ENCODE measurements around the gene CTNNBL1. TPM values are rescaled to one million over a fixed set of nuclear protein-coding genes. Genes with fewer than 3 reads are reported as not detected.
"Not testable (repeated sequence)": the region's sequence is repeated elsewhere in the genome, so short reads cannot be mapped to it uniquely, and the experiment has no call there.

The CTNNBL1 gene
- total RNA-seq, 1 experiment from 2014 or later, result 64.4 TPM

DNA sequence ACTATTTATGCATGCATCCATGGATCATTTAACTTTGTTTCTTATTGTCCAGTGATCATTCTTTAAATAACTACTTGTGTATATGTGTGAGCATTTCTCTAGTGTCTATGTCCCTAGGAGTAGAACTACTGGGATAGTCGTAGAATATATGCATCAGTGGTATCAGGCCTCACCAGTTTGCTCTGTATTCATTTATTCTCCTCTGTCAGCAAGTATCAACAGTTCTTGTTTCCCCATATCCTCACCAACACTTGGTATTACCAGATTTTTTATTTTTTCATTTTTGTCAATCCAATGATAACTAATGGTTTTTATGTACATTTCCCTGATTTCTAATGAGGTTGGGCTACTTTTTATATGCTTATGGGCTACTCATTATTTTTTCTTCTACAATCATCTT lies 27.9 kb downstream of the CTNNBL1 start:
- peaks cover 17% of the 10 kb centered on the region for H3K36me3 Mint-ChIP-seq
- DNase-seq (ENCODE audit: low spot score) (no peak), ATAC-seq (no peak)
- H3K27me3 Mint-ChIP-seq (ENCODE audit: low read depth), result no peaks in the 10 kb centered on the region
- H3K27ac Mint-ChIP-seq, result no peak overlapping the region
- ChIA-PET CTCF (no interaction called here), POLR2A (no interaction called here)
- H3K9me3 Mint-ChIP-seq, result peaks cover 23% of the 10 kb centered on the region
- TF ChIP-seq, protein P1, sequence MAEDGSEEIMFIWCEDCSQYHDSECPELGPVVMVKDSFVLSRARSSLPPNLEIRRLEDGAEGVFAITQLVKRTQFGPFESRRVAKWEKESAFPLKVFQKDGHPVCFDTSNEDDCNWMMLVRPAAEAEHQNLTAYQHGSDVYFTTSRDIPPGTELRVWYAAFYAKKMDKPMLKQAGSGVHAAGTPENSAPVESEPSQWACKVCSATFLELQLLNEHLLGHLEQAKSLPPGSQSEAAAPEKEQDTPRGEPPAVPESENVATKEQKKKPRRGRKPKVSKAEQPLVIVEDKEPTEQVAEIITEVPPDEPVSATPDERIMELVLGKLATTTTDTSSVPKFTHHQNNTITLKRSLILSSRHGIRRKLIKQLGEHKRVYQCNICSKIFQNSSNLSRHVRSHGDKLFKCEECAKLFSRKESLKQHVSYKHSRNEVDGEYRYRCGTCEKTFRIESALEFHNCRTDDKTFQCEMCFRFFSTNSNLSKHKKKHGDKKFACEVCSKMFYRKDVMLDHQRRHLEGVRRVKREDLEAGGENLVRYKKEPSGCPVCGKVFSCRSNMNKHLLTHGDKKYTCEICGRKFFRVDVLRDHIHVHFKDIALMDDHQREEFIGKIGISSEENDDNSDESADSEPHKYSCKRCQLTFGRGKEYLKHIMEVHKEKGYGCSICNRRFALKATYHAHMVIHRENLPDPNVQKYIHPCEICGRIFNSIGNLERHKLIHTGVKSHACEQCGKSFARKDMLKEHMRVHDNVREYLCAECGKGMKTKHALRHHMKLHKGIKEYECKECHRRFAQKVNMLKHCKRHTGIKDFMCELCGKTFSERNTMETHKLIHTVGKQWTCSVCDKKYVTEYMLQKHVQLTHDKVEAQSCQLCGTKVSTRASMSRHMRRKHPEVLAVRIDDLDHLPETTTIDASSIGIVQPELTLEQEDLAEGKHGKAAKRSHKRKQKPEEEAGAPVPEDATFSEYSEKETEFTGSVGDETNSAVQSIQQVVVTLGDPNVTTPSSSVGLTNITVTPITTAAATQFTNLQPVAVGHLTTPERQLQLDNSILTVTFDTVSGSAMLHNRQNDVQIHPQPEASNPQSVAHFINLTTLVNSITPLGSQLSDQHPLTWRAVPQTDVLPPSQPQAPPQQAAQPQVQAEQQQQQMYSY (CRISPR knock-in tag; IDR thresholded peaks at IDR 0.05), result no peak
- TF ChIP-seq, protein P2, sequence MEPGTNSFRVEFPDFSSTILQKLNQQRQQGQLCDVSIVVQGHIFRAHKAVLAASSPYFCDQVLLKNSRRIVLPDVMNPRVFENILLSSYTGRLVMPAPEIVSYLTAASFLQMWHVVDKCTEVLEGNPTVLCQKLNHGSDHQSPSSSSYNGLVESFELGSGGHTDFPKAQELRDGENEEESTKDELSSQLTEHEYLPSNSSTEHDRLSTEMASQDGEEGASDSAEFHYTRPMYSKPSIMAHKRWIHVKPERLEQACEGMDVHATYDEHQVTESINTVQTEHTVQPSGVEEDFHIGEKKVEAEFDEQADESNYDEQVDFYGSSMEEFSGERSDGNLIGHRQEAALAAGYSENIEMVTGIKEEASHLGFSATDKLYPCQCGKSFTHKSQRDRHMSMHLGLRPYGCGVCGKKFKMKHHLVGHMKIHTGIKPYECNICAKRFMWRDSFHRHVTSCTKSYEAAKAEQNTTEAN (CRISPR knock-in tag; IDR thresholded peaks at IDR 0.05), result no peak
- TF ChIP-seq TP53 (CRISPR knock-in tag; IDR thresholded peaks at IDR 0.05) (no peak), SMAD4 (CRISPR knock-in tag; IDR thresholded peaks at IDR 0.05) (no peak)
- TF ChIP-seq, protein P3, sequence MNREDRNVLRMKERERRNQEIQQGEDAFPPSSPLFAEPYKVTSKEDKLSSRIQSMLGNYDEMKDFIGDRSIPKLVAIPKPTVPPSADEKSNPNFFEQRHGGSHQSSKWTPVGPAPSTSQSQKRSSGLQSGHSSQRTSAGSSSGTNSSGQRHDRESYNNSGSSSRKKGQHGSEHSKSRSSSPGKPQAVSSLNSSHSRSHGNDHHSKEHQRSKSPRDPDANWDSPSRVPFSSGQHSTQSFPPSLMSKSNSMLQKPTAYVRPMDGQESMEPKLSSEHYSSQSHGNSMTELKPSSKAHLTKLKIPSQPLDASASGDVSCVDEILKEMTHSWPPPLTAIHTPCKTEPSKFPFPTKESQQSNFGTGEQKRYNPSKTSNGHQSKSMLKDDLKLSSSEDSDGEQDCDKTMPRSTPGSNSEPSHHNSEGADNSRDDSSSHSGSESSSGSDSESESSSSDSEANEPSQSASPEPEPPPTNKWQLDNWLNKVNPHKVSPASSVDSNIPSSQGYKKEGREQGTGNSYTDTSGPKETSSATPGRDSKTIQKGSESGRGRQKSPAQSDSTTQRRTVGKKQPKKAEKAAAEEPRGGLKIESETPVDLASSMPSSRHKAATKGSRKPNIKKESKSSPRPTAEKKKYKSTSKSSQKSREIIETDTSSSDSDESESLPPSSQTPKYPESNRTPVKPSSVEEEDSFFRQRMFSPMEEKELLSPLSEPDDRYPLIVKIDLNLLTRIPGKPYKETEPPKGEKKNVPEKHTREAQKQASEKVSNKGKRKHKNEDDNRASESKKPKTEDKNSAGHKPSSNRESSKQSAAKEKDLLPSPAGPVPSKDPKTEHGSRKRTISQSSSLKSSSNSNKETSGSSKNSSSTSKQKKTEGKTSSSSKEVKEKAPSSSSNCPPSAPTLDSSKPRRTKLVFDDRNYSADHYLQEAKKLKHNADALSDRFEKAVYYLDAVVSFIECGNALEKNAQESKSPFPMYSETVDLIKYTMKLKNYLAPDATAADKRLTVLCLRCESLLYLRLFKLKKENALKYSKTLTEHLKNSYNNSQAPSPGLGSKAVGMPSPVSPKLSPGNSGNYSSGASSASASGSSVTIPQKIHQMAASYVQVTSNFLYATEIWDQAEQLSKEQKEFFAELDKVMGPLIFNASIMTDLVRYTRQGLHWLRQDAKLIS (CRISPR knock-in tag; IDR thresholded peaks at IDR 0.05; ENCODE audit: borderline replicate concordance), result no peak
- no peak overlapping the region for H3K4me3 Mint-ChIP-seq
- peaks cover 9% of the 10 kb centered on the region for H3K4me1 Mint-ChIP-seq

DNA sequence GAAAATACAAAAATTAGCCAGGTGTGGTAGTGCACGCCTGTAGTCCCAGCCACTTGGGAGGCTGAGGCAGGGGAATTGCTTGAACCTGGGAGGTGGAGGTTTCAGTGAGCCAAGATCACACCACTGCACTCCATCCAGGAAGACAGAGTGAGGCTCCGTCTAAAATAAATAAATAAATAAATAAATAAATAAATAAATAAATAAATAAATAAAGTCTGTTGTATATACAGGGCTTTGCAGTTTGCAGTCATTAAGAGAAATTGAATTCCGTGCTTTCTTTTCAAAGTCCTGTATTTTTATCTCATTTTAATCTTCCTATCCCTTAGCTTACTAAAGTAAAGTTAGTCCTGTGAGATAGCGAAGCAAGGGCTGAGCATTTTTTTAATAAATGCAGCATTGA lies 28.5 kb downstream of the CTNNBL1 start:
- H3K27me3 Mint-ChIP-seq (ENCODE audit: low read depth); POLR2A ChIA-PET; H3K27ac Mint-ChIP-seq; H3K4me3 Mint-ChIP-seq; ATAC-seq; DNase-seq (ENCODE audit: low spot score): not testable (repeated sequence)
- CTCF ChIA-PET, result interaction anchor here (1.0 kb wide), 1 partner anchor 158 kb away, joined by 3 read pairs; no protein-coding TSS in a partner anchor
- Mint-ChIP-seq H3K9me3 (peaks cover 17% of the 10 kb centered on the region), H3K4me1 (peaks cover 15% of the 10 kb centered on the region), H3K36me3 (peaks cover 12% of the 10 kb centered on the region)

DNA sequence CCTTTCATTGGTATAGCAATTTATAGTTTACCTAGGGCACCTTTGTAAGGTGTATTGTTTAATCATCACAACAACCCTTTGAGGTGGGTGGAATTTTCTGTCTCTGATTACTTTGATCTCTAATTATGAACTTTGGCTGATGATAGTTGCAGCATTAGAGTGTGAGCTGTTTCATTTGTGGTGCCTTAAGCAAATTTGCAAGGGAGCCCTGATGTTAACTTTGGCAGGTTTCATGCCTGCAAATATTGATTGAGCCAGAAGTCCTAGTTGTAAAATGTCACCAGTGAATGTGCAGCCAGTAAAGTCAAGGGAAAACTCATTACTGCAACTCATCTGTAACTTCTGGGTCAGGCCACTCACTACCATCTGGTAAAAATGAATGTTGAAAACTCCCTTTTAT lies 29.8 kb downstream of the CTNNBL1 start:
- no peak for ATAC-seq
- Mint-ChIP-seq H3K27me3 (ENCODE audit: low read depth) (no peaks in the 10 kb centered on the region), H3K4me3 (no peak overlapping the region), H3K9me3 (peaks cover 11% of the 10 kb centered on the region), H3K4me1 (peaks cover 26% of the 10 kb centered on the region), H3K27ac (no peak overlapping the region), H3K36me3 (peaks cover 4% of the 10 kb centered on the region)
- ChIA-PET POLR2A (no interaction called here), CTCF (no interaction called here)
- DNase-seq (ENCODE audit: low spot score), result no peak
- no peak for TF ChIP-seq JAZF1 (CRISPR knock-in tag; IDR thresholded peaks at IDR 0.05)
- TF ChIP-seq ZNF423 (CRISPR knock-in tag; IDR thresholded peaks at IDR 0.05), result no peak
- no peak for TF ChIP-seq GRHL2 (CRISPR knock-in tag; IDR thresholded peaks at IDR 0.05; ENCODE audit: insufficient replicate concordance, severe bottlenecking)
- TF ChIP-seq, protein P4, sequence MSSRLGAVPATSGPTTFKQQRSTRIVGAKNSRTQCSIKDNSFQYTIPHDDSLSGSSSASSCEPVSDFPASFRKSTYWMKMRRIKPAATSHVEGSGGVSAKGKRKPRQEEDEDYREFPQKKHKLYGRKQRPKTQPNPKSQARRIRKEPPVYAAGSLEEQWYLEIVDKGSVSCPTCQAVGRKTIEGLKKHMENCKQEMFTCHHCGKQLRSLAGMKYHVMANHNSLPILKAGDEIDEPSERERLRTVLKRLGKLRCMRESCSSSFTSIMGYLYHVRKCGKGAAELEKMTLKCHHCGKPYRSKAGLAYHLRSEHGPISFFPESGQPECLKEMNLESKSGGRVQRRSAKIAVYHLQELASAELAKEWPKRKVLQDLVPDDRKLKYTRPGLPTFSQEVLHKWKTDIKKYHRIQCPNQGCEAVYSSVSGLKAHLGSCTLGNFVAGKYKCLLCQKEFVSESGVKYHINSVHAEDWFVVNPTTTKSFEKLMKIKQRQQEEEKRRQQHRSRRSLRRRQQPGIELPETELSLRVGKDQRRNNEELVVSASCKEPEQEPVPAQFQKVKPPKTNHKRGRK (CRISPR knock-in tag; IDR thresholded peaks at IDR 0.05; ENCODE audit: borderline replicate concordance), result no peak
- TF ChIP-seq ZNF138 (CRISPR knock-in tag; conservative IDR thresholded peaks at IDR 0.05), result no peak
- no peak for TF ChIP-seq SP1 (CRISPR knock-in tag; conservative IDR thresholded peaks at IDR 0.05)
- TF ChIP-seq HMGA2 (CRISPR knock-in tag; IDR thresholded peaks at IDR 0.05), result no peak
